H1 (cell line): ENCODE data around the gene PHC3. TPM values are rescaled to one million over a fixed set of nuclear protein-coding genes. Genes with fewer than 3 reads are reported as not detected.

ENCODE experiments used
- BRCA1 ChIP-seq: IDR thresholded peaks from 2 replicates; pipeline ENCODE4 v1.6.1; 2012; ENCODE audit warnings: low read depth, low read length, improper control_type of control experiment
- CEBPB ChIP-seq: IDR thresholded peaks from 2 replicates; pipeline ENCODE4 v1.6.1; 2012; ENCODE audit warnings: low read depth, low read length
- CHD2 ChIP-seq: IDR thresholded peaks from 2 replicates; pipeline ENCODE4 v1.6.1; 2012; ENCODE audit warnings: low read length, improper control_type of control experiment
- CHD7 ChIP-seq: fragments of 300-600 bp; sonication (generic); IDR thresholded peaks from 2 replicates; pipeline ENCODE4 v1.7.1; 2012; ENCODE audit warnings: low read length, moderate library complexity, mild to moderate bottlenecking, inconsistent platforms; ENCODE audit not compliant: insufficient replicate concordance
- E2F6 ChIP-seq: IDR thresholded peaks from 2 replicates; pipeline ENCODE4 v1.6.1; 2012; ENCODE audit warnings: inconsistent platforms
- JUND ChIP-seq: IDR thresholded peaks from 2 replicates; pipeline ENCODE4 v1.6.1; 2011; ENCODE audit warnings: mild to moderate bottlenecking, improper control_type of control experiment, low read length
- NRF1 ChIP-seq: IDR thresholded peaks from 2 replicates; pipeline ENCODE4 v1.6.1; 2011; ENCODE audit warnings: mild to moderate bottlenecking, low read depth, low read length, improper control_type of control experiment
- POU5F1 ChIP-seq: IDR thresholded peaks from 2 replicates; pipeline ENCODE4 v1.6.1; 2011; ENCODE audit warnings: low read depth, mild to moderate bottlenecking, low read length, moderate library complexity
- RBBP5 ChIP-seq: IDR thresholded peaks from 2 replicates; pipeline ENCODE4 v1.7.1; 2012; ENCODE audit warnings: low read depth, mild to moderate bottlenecking, inconsistent platforms, low read length, moderate library complexity, borderline replicate concordance
- RFX5 ChIP-seq: IDR thresholded peaks from 2 replicates; pipeline ENCODE4 v1.6.1; 2011; ENCODE audit warnings: low read depth, low read length, improper control_type of control experiment, borderline replicate concordance
- polyA plus RNA-seq, 7 experiments: library from polyadenylated mRNA; depleted of rRNA in 3 of 7; stranded (reverse) in 5 of 7; unstranded in 2 of 7; fragments of >200 nt in 5 of 7; fragments of 200-250 nt in 2 of 7; gene quantifications; 1 replicate in 5 of 7; 2 replicates in 1 of 7; 4 replicates in 1 of 7; pipeline versions ENCODE4 v1.2.1 to v1.2.3, GENCODE V29; 2011 to 2013; ENCODE audit warnings: missing spikeins in 2 of 7, mixed read lengths in 2 of 7
- total RNA-seq: library from RNA; stranded (reverse); fragmentation: NEBNext Ultra II Directional; extraction: Animal tissue kit (Norgen Biotek cat#: 25700); gene quantifications from 2 replicates; pipeline ENCODE4 v1.2.1, GENCODE V29; 2021

The PHC3 gene
- total and polyA plus RNA-seq, 2 of the 8 experiments (the other 6 are each of a cell fraction or from before 2014, with no cell fraction given): 26.4 to 29.2 TPM

DNA sequence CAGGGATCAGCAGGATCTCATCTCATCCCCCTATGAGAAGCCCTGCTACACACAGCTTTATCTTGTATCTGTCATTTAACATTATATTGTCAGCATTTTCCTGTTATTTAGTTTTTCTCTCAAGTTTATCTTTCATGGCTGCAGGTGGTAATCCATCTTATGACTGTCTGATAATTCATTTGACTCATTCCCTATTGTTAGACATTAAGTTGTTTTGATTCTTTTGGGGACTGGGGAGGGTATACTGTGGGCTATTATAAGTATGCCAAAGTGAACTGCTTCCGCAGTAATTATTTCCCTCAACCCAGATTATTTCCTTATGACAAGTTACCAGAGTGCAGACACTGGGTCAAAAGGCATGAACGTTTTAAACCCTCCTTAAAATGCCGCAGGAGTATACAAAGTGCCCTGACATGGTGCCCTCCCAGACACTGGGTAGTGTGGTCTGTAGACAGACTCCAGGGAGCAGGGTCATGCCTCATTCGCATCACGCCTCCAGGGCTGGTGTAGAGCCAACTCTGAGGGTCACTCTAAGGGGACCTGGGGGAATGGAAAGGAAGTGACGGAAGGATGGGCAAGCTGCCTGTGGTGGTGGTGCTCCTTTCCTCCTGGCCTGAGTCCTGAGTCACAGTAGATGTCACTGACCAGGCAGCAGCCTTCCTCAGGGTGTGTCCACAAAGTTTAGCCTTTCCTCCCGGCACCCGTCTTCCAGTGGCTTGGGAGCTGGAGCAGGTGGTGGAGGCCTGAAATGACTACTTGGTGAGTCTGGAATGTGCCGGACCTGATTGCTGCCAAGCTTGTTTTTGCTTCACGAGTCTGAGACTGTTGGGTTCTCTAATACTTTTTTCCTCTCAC lies 132.2 kb downstream of the PHC3 start (continued):
- TF ChIP-seq CHD7 (no peak), RFX5 (no peak), CEBPB (no peak), CHD2 (no peak), E2F6 (no peak), BRCA1 (no peak), POU5F1 (no peak), RBBP5 (no peak), JUND (no peak), NRF1 (no peak)
